Neural cell (in vitro differentiated cells): Measurements from ENCODE around the gene INF2. TPM values are rescaled to one million over a fixed set of nuclear protein-coding genes. Genes with fewer than 3 reads are reported as not detected.

Experiments
- H2AFZ ChIP-seq: fragments of 200-600, 300-800 bp; sonication (generic), shearing (Covaris generic); 2 replicates; pipeline ENCODE4 v1.6.0; 2014; ENCODE audit warnings: low read depth, mild to moderate bottlenecking, antibody characterized with exemption, low read length, moderate library complexity
- H3F3A ChIP-seq: fragments of 200-600 bp; shearing (Covaris generic); 2 replicates; pipeline ENCODE4 v1.6.1; 2016; ENCODE audit warnings: mild to moderate bottlenecking, moderate library complexity, mixed read lengths, antibody characterized with exemption, low read length; ENCODE audit not compliant: insufficient read depth, poor library complexity, severe bottlenecking
- H3K27ac ChIP-seq: fragments of 200-600, 300-800 bp; sonication (generic), shearing (Covaris generic); 2 replicates; pipeline ENCODE4 v1.5.1; 2014; ENCODE audit warnings: mild to moderate bottlenecking, low read length, moderate library complexity
- H3K27me3 ChIP-seq: fragments of 300-800, 200-600 bp; sonication (generic), shearing (Covaris generic); 2 replicates; pipeline ENCODE4 v1.6.0; 2014; ENCODE audit warnings: mild to moderate bottlenecking, low read depth, low read length, moderate library complexity; ENCODE audit not compliant: insufficient read depth
- H3K36me3 ChIP-seq: fragments of 300-800, 200-600 bp; sonication (generic), shearing (Covaris generic); 2 replicates; pipeline ENCODE4 v1.5.1; 2014; ENCODE audit warnings: mild to moderate bottlenecking, antibody characterized with exemption, low read length, moderate library complexity; ENCODE audit not compliant: insufficient read depth
- H3K4me2 ChIP-seq: fragments of 300-800, 200-600 bp; sonication (generic), shearing (Covaris generic); 2 replicates; pipeline ENCODE4 v1.6.0; 2014; ENCODE audit warnings: mild to moderate bottlenecking, low read length
- H3K4me3 ChIP-seq: fragments of 300-800, 200-600 bp; sonication (generic), shearing (Covaris generic); 2 replicates; pipeline ENCODE4 v1.5.1; 2014; ENCODE audit warnings: mild to moderate bottlenecking, low read length, moderate library complexity
- H3K79me2 ChIP-seq: fragments of 200-600 bp; shearing (Covaris generic); replicated peaks from 2 replicates; pipeline ENCODE4 v1.6.0; 2014; ENCODE audit warnings: mild to moderate bottlenecking, low read length, moderate library complexity; ENCODE audit not compliant: insufficient read depth
- H3K9ac ChIP-seq: fragments of 300-800, 200-600 bp; sonication (generic), shearing (Covaris generic); 2 replicates; pipeline ENCODE4 v1.6.1; 2016; ENCODE audit warnings: mild to moderate bottlenecking, low read length, mixed read lengths
- H3K9me2 ChIP-seq: fragments of 200-600 bp; shearing (Covaris generic); 2 replicates; pipeline ENCODE4 v1.6.1; 2016; ENCODE audit warnings: mild to moderate bottlenecking, low read length, mixed read lengths; ENCODE audit not compliant: insufficient read depth
- H3K9me3 ChIP-seq: fragments of 200-600, 300-800 bp; sonication (generic), shearing (Covaris generic); 2 replicates; pipeline ENCODE4 v1.6.1; 2016; ENCODE audit warnings: mild to moderate bottlenecking, mixed run types, low read length, moderate library complexity, mixed read lengths
- H4K20me1 ChIP-seq: fragments of 200-600 bp; shearing (Covaris generic); 2 replicates; pipeline ENCODE4 v1.6.1; 2016; ENCODE audit warnings: mild to moderate bottlenecking, mixed run types; ENCODE audit not compliant: insufficient read depth
- EP300 ChIP-seq: fragments of 450-650 bp; conservative IDR thresholded peaks from 2 replicates; pipeline ENCODE4 v1.6.1; 2014; ENCODE audit warnings: antibody characterized with exemption, mild to moderate bottlenecking, moderate library complexity; ENCODE audit not compliant: poor library complexity, severe bottlenecking
- EZH2 ChIP-seq: fragments of 200-600, 300-800 bp; shearing (Covaris generic), sonication (generic); IDR thresholded peaks from 2 replicates; pipeline ENCODE4 v1.6.1; 2014; ENCODE audit warnings: antibody characterized with exemption, low read length, borderline replicate concordance, mild to moderate bottlenecking; ENCODE audit not compliant: insufficient read depth, poor library complexity, severe bottlenecking
- MXI1 ChIP-seq: fragments of 450-650 bp; conservative IDR thresholded peaks from 2 replicates; pipeline ENCODE4 v1.6.1; 2014; ENCODE audit warnings: antibody characterized with exemption, mild to moderate bottlenecking; ENCODE audit not compliant: poor library complexity, severe bottlenecking
- POLR2AphosphoS5 ChIP-seq: IDR thresholded peaks from 2 replicates; pipeline ENCODE4 v1.6.1; 2012
- RAD21 ChIP-seq: fragments of 450-650 bp; conservative IDR thresholded peaks from 2 replicates; pipeline ENCODE4 v1.6.1; 2014; ENCODE audit warnings: antibody characterized with exemption, mild to moderate bottlenecking, moderate library complexity
- SMC3 ChIP-seq: fragments of 450-650 bp; conservative IDR thresholded peaks from 2 replicates; pipeline ENCODE4 v1.6.1; 2014; ENCODE audit warnings: antibody characterized with exemption, mild to moderate bottlenecking, moderate library complexity; ENCODE audit not compliant: poor library complexity
- TAF1 ChIP-seq: IDR thresholded peaks from 2 replicates; pipeline ENCODE4 v1.6.1; 2012; ENCODE audit warnings: low read depth
- polyA plus RNA-seq: library from polyadenylated mRNA; depleted of rRNA; stranded (reverse); fragments of >200 nt; gene quantifications from 2 replicates; pipeline ENCODE4 v1.2.3, GENCODE V29; 2014
- TF ChIP-seq, protein P1 (sequence below): IDR thresholded peaks from 2 replicates; pipeline ENCODE4 v1.6.1; 2012; ENCODE audit warnings: borderline replicate concordance
- TF ChIP-seq, protein P2 (sequence below): fragments of 450-650 bp; IDR thresholded peaks from 2 replicates; pipeline ENCODE4 v1.5.1; 2014; ENCODE audit warnings: antibody characterized with exemption, mild to moderate bottlenecking, moderate library complexity; ENCODE audit not compliant: poor library complexity, severe bottlenecking

The INF2 gene
- polyA plus RNA-seq, 1 donor from 2014 or later = 0.02 TPM

- Histone ChIP-seq H3K27me3 (no peaks in the 10 kb centered on the region), H2AFZ (no peak overlapping the region), H3K4me2 (no peak overlapping the region), H3K36me3 (no peaks in the 10 kb centered on the region), H3K9ac (no peak overlapping the region), H3K9me2 (no peaks in the 10 kb centered on the region), H3K79me2 (no peaks in the 10 kb centered on the region), H3K4me3 (no peak overlapping the region), H4K20me1 (no peaks in the 10 kb centered on the region), H3K27ac (no peak overlapping the region), H3F3A (no peaks in the 10 kb centered on the region), H3K9me3 (peaks cover 3% of the 10 kb centered on the region)
- TF ChIP-seq TAF1 = no peak
- TF ChIP-seq SMC3 = no peak
- no peak for TF ChIP-seq EP300
- TF ChIP-seq EZH2 = no peak
- TF ChIP-seq, protein P1, sequence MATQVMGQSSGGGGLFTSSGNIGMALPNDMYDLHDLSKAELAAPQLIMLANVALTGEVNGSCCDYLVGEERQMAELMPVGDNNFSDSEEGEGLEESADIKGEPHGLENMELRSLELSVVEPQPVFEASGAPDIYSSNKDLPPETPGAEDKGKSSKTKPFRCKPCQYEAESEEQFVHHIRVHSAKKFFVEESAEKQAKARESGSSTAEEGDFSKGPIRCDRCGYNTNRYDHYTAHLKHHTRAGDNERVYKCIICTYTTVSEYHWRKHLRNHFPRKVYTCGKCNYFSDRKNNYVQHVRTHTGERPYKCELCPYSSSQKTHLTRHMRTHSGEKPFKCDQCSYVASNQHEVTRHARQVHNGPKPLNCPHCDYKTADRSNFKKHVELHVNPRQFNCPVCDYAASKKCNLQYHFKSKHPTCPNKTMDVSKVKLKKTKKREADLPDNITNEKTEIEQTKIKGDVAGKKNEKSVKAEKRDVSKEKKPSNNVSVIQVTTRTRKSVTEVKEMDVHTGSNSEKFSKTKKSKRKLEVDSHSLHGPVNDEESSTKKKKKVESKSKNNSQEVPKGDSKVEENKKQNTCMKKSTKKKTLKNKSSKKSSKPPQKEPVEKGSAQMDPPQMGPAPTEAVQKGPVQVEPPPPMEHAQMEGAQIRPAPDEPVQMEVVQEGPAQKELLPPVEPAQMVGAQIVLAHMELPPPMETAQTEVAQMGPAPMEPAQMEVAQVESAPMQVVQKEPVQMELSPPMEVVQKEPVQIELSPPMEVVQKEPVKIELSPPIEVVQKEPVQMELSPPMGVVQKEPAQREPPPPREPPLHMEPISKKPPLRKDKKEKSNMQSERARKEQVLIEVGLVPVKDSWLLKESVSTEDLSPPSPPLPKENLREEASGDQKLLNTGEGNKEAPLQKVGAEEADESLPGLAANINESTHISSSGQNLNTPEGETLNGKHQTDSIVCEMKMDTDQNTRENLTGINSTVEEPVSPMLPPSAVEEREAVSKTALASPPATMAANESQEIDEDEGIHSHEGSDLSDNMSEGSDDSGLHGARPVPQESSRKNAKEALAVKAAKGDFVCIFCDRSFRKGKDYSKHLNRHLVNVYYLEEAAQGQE = no peak
- no peak for TF ChIP-seq POLR2AphosphoS5
- TF ChIP-seq, protein P2, sequence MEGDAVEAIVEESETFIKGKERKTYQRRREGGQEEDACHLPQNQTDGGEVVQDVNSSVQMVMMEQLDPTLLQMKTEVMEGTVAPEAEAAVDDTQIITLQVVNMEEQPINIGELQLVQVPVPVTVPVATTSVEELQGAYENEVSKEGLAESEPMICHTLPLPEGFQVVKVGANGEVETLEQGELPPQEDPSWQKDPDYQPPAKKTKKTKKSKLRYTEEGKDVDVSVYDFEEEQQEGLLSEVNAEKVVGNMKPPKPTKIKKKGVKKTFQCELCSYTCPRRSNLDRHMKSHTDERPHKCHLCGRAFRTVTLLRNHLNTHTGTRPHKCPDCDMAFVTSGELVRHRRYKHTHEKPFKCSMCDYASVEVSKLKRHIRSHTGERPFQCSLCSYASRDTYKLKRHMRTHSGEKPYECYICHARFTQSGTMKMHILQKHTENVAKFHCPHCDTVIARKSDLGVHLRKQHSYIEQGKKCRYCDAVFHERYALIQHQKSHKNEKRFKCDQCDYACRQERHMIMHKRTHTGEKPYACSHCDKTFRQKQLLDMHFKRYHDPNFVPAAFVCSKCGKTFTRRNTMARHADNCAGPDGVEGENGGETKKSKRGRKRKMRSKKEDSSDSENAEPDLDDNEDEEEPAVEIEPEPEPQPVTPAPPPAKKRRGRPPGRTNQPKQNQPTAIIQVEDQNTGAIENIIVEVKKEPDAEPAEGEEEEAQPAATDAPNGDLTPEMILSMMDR = no peak
- TF ChIP-seq MXI1 = no peak
- no peak for TF ChIP-seq RAD21
Measured at GRCh38 chr14:104705340-104706047, 16.1 kb downstream of the INF2 start.

DNA sequence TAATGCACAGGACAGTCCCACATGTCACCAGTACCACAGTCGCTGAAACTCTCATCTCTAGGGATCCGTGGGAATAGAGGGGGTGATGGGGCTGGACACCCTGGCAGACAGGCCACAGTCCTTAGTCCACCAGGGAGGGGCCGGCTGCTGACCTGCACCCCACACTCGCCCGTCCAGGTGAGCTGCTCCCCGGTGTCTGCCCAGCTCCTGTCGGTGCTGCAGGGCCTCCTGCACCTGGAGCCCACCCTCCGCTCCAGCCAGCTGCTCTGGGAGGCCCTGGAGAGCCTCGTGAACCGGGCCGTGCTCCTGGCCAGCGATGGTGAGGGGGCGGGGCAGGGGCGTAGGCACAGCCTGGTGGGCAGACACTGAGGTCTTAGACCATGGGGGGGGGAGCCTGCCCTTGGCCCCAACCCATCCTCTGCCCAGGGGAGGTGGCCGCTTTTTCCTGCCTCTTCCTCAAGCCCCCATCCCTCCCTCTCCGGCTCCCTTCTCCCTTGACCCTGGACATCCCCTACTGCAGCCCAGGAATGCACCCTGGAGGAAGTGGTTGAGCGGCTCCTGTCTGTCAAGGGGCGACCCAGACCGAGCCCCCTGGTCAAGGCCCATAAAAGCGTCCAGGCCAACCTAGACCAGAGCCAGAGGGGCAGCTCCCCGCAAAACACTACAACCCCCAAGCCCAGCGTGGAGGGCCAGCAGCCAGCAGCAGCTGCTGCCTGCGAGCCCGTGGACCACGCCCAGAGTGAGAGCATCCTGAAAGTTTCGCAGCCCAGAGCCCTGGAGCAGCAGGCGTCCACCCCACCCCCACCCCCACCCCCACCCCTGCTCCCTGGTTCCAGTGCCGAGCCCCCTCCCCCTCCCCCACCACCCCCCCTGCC, 17.6 kb downstream of the INF2 start:
- TF ChIP-seq RAD21 (no peak), EP300 (no peak)
- H3K4me3 ChIP-seq = no peak overlapping the region
- H3K9me3 ChIP-seq = peaks cover 3% of the 10 kb centered on the region
- no peak overlapping the region for H3K9ac ChIP-seq
- H3K9me2 ChIP-seq = no peaks in the 10 kb centered on the region
- no peak overlapping the region for H3K27ac ChIP-seq
- H3K4me2 ChIP-seq = no peak overlapping the region
- no peaks in the 10 kb centered on the region for H3F3A ChIP-seq
- no peaks in the 10 kb centered on the region for H4K20me1 ChIP-seq
- H3K79me2 ChIP-seq = no peaks in the 10 kb centered on the region
- no peak overlapping the region for H2AFZ ChIP-seq
- H3K36me3 ChIP-seq = no peaks in the 10 kb centered on the region
- H3K27me3 ChIP-seq = no peaks in the 10 kb centered on the region
